RWPE1 (cell line): ENCODE measurements around the gene ZNF398.

Experiments
- CTCF ChIA-PET: fragments of 350-600 bp; sonication (Branson Sonifier 250); formaldehyde crosslinking; extraction: SDS; loops from one replicate; lab custom pipeline; 2021; lab: Yijun Ruan, JAX
- POLR2A ChIA-PET: fragments of 400-600 bp; formaldehyde crosslinking; extraction: SDS; loops from one replicate; lab custom pipeline; 2020; ENCODE audit warnings: antibody characterized with exemption; ENCODE audit not compliant: low non-redundant PET; lab: Yijun Ruan, JAX
- DNase-seq: peaks from one replicate; pipeline ENCODE4 v3.0.0; 2012; ENCODE audit warnings: low spot score
- H3K27ac ChIP-seq: fragments of 450-650 bp; 2 replicates; pipeline ENCODE4 v1.5.1; 2017
- CTCF ChIP-seq: fragments of 450-650 bp; conservative IDR thresholded peaks from 2 replicates; pipeline ENCODE4 v1.5.1; 2017; ENCODE audit warnings: low read depth, mild to moderate bottlenecking

Gene ZNF398

GRCh38 chr7:149179241-149179640 lies 32.0 kb downstream of the ZNF398 start:
- CTCF ChIA-PET = interaction anchor here (0.6 kb wide), 2 partner anchors 9 to 14 kb away, joined by 4 to 5 read pairs; no protein-coding TSS in a partner anchor
- POLR2A ChIA-PET = no interaction called here
- peak overlapping the region; percentile 36 for H3K27ac ChIP-seq
- no peak for DNase-seq
- TF ChIP-seq CTCF = no peak

DNA sequence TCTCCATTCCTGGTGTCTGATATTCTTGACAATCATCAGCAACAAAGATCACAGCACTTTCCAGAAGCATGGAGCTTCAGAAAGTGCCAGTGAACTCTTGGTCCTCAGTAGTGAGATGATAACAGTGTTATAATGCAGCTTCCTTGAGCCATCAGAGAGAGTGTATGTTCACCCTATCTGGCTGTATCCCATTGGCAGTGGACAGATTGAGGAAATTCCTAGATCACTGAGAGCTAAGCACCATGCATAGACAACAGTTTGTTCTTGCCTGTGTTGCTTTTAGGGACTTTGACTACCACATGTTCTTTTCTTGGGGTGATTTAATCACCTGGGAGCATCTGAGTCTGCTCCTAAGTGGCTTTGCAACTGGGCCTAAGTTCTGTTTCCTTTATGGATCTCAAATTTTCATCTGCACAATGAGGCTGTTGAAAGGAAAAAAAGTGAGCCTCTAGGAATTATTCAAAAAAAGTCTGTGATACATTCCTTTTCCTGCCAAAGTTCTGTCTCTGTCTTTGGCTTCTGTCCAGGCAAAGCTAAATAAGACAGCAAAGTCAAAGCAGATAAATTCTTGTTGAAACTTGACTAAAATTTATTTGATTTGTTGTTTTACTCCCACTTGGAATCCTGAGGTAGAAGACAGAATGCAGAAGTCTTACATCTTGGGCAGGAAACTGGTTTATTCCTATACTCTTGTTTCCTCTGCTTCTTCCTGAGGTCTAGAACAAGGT lies 33.6 kb downstream of the ZNF398 start:
- ChIA-PET POLR2A (interaction anchor here (0.6 kb wide), 1 partner anchor 435 kb away, joined by 7 read pairs; no protein-coding TSS in a partner anchor), CTCF (no interaction called here)
- TF ChIP-seq CTCF = no peak
- no peak for DNase-seq
- H3K27ac ChIP-seq = no peak overlapping the region

- TF ChIP-seq CTCF = no peak
- CTCF ChIA-PET = no interaction called here
- H3K27ac ChIP-seq = peak overlapping the region; percentile 38; the same call in 1 of the 2 replicates
- POLR2A ChIA-PET = no interaction called here
- DNase-seq = no peak
Measured at GRCh38 chr7:149181450-149181790, 34.2 kb downstream of the ZNF398 start.

DNA sequence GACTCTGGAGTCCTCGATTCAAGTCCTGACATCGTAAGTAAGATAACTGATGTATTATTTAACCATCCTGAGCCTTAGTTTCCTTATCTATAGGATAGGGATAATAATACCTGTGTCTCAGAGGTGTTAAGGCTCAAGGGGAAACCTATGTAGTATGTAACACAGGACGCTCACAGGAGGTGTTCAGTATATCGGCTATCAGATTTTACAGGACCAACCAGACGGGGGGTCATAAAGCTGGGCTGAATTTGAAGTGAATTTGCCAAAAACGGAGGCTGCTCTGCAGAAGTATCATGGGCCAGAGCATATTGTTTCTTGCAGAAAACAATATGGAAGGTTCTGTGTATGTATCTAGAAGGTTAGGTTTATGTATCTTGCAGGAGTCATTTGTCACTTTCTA lies 37.0 kb downstream of the ZNF398 start:
- POLR2A ChIA-PET = no interaction called here
- TF ChIP-seq CTCF = no peak
- H3K27ac ChIP-seq = no peak overlapping the region
- DNase-seq = no peak
- CTCF ChIA-PET = no interaction called here

GRCh38 chr7:149188213-149188612 lies 41.0 kb downstream of the ZNF398 start:
- ChIA-PET CTCF (interaction anchor here (0.6 kb wide), 1 partner anchor 9 kb away, joined by 5 read pairs; no protein-coding TSS in a partner anchor), POLR2A (no interaction called here)
- H3K27ac ChIP-seq = no peak overlapping the region
- TF ChIP-seq CTCF = no peak
- DNase-seq = no peak

DNA sequence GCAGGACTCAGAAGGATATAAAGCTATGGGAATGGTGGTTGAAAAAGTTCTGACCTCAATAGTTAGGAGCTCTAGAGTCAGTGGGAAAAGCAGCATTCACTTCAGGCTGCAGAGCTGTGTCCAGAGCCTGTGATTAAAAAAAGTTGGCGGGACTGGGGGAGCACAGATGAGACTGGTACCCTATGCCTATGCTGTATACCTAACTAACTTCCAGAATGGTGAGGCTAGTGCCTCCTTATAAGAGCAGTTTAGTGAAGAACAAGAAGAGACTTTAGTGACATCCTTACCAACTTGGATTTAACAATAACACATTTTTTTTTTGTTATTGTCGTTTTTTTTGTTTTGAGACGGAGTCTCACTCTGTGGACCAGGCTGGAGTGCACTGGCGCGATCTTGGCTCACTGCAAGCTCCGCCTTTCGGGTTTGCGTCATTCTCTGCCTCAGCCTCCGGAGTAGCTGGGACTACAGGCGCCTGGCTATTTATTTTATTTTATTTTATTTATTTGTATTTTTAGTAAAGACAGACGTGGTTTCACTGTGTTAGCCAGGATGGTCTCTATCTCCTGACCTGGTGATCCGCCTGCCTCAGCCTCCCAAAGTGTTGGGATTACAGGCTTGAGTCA lies 41.5 kb downstream of the ZNF398 start:
- ChIA-PET POLR2A (no interaction called here), CTCF (interaction anchor here (0.6 kb wide), 1 partner anchor 10 kb away, joined by 5 read pairs; no protein-coding TSS in a partner anchor)
- no peak for TF ChIP-seq CTCF
- DNase-seq = no peak
- H3K27ac ChIP-seq = no peak overlapping the region
